ENCODE measurements around the gene PRRX2.

The PRRX2 gene

DNA sequence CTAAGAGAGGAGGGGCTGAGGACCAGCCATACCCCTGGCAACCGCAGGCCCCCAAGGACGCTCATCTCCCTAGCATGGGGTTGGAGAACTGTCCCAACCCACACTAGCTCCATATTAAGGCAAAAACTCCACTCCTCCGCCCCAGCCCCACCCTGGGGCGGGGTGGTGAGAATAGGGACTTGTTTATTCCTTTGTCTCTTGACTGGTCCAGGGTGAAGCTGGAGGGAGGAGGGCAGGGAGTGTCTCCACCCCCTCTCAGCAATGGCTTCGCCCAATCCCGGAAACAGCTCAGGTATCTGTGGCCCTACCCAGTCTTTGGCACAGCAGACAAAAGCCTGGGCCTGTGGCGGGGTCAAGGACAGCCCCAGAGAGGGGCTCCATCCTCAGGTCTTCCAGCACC, 16.9 kb downstream of the PRRX2 start:
- no peak for DNase-seq

DNA sequence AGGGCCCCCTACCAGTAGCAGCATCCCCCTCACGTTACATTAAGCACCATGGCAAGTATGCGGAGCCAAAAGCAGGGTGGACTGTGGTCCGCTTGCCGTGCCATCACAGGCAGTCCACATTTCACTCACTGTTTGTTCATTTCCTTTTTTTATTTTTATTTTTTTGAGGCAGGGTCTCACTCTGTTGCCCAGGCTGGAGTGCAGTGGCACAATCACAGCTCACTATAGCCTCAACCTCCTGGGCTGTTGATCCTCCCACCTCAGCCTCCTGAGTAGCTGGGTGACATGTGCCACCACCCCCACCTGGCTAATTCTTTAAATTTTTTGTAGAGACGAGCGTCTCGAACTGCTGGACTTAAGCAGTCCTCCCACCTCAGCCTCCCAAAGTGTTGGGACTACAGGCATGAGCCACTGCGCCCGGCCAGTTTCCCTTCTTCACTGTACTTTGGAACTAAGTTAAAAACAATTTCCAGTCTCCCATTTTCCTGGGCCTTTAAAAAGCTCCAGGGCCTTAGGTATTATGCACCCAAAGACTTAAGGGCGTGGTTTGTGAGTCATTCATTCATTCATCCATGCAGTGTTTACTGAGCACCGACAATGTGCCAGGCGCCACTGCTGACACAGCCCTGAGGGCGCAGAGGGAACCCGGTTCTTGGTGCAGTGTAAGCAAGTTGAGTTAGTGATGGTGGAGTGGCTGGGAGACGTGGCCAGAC, 19.9 kb downstream of the PRRX2 start:
- DNase-seq = peak; percentile 30

DNA sequence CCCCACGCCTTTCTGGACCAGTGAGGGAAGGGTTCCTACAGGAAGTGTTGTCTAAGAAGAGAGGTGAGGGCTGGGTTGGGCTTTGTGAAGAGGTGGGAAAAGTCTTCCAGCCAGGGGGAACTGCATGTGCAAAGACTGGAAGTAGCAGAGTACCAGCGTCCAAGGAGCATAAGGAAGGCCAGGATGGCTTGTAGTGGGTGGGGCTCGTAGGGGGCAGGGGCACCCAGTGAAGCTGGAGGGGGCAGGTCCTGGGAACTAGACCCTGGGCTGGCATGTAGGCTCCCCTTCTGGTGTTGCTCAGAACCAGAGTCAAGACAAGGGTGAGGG, 20.4 kb downstream of the PRRX2 start:
- DNase-seq = no peak

DNA sequence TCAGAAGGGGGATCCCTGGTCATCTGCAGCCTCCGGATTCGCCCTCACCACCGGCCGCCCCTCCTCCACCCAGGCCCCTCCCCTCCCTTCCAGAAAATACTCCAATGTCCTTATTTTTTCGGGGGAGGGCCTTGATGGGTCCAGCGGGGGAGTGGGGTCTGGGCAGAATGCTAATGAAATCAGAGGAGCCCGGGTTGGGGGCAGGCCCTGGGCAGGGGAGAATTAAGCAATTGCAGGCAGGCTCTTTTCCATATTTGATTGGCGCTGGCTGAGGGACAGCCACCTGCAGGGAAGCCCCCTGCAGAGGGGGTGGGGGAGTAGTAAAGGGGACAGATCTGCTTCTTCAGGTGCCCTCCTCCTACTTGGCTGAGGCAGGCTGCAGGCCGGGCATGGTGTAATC, 21.3 kb downstream of the PRRX2 start:
- DNase-seq = no peak

DNA sequence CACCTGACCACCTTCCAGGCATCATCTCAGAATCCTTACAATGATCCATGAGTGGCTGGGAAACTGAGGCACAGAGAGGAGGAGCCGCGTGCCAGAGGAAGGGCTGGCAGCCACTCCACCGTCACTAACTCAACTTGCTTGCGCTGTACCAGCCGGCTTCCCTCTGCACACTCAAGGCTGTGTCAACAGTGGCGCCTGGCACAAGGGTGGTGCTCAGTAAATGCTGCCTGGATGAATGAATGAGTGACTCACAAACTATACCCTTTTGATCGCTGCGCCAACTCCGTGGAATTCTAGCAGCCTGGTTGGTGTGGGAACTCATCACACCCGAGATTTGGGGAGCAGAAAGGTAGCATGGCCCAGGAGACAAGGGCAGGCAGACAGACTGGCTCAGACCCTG, 21.9 kb downstream of the PRRX2 start:
- DNase-seq = no peak

DNA sequence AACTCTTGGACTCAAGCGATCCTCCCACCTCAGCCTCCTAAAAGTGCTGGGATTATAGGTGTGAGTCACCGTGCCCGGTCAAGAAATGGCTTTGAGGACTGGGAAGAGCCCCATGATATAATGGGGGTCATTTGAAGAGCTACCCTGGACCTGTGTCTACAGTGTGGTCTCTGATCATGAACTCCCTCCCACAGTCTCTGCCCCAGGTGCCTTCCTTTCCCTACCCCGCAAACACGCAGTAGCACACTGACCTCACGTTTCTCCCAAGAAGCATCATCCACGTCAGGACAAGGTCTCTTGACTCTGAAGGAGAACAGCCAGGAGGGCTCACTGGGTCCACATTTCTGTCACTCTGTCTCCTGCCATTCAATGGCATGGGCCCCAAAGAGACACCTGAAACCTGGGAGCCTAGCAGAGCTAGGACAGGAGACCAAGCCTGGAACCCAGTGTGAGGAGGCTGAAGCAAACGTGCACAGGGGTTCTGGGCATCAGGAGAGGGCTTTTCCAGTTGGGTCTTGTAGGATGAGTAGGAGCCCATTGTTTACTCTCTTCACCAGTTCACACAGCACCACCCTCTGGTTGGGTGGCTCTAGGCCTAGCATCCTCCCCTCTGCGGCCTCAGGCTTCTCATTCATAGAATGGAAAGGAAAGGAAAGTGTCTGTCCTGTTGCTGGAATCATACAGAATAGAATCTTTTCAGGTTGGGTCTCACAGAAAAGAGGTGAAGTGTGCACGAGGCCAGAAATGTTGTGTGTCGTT, 23.0 kb downstream of the PRRX2 start:
- no peak for DNase-seq

DNA sequence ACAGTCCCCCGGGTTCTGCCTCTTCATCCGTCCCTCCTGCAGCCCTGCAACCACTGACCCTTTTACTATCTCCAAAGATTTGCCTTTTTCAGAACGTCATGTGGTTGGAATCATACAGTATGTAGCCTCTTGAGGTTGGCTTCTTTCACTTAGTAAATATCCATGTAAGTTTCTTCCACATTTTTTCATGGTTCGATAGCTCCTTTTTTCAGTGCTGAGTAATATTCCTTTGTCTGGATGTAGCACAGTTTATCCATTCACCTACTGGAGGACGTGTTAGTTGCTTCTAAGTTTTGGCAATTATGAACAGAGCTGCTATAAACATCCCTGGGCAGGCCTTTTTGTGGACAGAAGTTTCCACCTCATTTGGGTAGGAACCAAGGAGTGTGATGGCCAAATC, 27.1 kb downstream of the PRRX2 start:
- no peak for DNase-seq

DNA sequence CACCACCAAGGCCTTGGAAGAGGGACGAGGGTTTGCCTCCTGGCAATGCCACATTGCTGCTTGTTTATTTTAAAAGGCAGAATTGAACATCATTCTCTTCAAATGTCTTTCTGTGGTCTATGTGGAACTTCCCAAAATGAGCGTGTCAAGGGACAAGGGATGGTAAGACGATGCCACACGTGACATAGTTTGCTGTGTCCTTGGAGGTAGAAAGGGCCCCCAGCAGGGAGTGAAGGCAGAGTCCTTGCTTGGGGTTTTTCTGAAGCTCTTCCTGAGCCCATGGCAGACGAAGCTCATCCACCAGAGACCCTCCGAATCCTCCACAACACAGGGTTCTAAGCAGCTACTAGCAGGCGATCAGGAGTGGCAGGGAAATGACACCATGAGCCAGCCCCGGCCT, 28.3 kb downstream of the PRRX2 start:
- DNase-seq = no peak

DNA sequence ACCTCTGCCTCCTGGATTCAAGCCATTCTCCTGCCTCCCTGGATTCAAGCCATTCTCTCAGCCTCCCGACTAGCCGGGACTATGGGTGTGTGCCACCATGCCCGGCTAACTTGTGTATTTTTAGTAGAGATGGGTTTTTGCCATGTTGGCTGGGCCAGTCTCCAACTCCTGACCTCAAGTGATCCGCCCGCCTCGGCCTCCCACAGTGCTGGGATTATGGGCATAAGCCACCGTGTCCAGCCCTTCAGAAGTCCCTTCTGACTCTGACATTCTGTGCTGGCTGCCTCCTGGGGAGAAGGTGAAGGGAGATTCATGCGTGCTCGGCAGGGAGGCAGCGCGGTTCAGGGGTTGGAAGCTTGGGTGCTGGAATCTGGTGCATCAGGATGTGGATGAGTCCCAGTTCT, 28.8 kb downstream of the PRRX2 start:
- DNase-seq = no peak

DNA sequence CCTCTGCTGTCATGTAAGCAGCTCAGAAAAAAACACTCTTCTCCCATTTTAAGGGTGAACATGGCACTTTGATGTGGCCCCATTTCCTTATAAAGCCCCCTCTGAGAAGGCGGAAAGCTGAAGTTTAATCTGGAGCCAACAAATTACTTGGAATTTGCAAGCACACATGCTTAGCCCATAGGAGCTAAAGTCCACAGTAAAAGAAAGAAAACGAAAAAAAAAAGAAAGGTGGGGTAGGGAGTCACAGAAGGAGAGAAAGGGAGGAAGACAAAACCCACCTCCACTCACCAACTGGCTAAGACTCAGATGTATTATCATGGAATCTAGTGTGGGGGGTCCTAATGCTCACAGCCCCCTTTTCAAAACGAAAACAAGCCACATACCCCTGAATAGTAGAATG, 30.4 kb downstream of the PRRX2 start:
- no peak for DNase-seq

DNA sequence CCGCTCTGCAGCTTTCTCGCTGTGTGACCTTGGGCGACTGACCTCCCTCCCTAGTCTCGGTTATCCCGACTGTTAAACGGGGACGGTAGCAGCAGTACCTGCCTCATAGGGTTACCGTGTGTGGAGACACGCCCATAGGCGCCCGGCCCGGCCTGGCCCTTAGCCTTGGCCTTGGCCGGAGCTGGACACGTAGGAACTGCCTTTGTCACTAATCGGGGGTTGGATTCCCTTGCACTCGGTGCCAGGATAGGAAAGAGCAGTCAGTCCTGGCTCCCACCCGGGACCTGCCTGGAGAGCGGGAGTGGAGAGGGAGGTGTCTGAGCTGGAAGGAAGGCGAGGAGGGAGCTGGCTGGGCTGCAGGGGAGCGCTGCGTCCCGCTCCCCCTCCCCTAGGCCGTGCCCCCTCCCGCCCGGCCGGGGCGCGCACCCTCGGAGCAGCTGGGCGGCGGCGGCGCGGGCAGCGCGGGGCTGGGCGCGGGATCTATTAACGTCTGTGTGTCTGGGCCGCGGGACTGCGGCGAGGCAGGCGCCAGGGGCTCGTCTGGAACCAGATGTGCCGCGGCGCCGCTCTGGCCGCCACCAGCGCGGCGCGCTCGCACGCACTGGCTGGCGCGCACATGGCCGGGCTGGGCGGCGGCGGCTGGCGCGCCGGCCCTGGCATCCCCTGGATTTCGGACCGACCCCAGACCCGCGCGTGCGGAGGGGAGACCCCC, 31.7 kb downstream of the PRRX2 start:
- peak; percentile 77 for DNase-seq

DNA sequence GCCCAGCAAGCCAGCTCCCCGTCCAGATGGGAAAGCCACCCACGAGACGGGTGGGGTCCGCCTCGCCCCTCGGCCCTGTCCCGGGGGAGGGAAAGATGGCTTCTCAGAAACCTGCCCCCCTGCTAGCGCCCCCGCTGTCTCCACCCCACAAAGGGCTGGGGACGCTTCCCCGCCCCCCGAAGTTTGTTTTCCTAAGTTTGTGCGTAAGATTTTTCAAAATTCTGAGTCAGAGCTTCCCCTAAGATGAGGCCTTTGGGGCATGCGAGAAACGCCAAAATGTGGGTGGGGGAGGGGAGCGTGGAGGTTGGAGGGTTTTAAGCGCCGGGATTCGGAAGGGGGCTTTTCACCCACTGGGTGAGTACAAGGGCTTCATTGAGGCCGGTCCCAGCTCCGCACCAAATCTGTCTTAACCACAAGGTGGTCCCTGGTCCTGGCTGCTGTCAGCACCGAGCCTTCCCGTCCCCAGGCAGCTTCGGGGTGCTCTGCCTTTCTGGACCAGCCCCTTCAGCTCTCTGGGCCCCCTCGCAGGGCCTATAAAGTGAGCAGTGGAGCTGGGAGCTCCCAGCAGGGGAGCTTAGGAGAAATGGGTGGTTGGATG, 32.3 kb downstream of the PRRX2 start:
- no peak for DNase-seq

DNA sequence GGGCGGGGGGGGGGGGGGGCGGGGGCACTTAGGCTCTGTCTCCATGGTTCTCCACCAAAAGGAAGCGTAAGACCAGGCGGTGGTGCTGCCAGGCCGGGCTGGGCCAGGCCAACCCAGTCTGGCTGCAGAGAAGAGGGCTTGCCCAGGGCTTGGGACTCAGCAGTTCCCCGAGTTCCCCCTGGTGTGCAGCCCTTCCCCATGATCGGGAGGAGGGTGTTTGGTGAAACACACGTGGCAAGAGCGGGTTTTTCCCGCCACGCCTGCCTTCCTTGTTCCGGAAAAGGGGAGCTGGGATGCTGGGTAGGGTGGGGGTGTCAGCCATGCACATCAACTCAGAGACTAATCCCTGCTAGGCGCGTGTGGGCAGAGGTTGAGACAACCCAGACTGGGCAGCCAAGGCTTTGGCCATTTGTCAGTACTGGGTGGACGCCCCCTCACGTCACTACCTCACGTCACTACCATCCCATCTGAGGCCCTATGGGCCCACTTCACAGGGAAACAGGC, 32.9 kb downstream of the PRRX2 start:
- DNase-seq = no peak

DNA sequence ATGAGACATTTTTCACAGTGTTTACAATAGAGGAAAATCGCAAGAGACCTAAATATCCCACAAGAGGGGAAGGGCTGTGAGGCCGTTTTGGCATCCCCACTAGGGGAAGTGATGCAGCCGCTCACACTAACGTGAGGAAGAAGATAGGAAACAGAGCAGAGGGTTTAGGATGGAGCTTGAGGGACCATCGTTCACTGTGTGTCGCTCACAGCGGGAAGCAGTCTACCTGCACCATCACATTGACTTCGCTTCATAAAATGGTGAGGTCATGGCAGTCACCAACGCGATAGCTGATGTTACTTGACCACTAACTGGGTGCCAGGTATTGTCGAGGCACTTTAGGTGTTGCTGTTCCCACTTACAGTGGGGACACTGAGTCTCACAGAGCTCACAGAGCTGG, 35.6 kb downstream of the PRRX2 start:
- DNase-seq = no peak

DNA sequence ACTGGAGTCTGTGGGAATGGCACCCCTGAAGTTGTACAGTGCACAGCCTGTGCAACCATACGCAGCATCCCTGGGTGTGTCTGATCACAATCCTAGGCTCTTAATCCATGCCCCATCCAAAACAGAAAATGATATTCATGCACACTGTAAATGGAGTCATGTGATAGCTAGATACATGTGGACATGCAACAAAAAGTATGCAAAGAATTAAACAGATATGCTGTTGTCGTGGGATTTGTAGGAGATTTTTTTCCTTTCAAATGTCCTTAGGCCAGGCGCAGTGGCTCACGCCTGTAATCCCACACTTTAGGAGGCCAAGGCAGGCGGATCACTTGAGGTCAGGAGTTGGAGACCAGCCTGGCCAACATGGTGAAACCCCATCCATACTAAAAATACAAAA, 36.1 kb downstream of the PRRX2 start:
- no peak for DNase-seq

DNA sequence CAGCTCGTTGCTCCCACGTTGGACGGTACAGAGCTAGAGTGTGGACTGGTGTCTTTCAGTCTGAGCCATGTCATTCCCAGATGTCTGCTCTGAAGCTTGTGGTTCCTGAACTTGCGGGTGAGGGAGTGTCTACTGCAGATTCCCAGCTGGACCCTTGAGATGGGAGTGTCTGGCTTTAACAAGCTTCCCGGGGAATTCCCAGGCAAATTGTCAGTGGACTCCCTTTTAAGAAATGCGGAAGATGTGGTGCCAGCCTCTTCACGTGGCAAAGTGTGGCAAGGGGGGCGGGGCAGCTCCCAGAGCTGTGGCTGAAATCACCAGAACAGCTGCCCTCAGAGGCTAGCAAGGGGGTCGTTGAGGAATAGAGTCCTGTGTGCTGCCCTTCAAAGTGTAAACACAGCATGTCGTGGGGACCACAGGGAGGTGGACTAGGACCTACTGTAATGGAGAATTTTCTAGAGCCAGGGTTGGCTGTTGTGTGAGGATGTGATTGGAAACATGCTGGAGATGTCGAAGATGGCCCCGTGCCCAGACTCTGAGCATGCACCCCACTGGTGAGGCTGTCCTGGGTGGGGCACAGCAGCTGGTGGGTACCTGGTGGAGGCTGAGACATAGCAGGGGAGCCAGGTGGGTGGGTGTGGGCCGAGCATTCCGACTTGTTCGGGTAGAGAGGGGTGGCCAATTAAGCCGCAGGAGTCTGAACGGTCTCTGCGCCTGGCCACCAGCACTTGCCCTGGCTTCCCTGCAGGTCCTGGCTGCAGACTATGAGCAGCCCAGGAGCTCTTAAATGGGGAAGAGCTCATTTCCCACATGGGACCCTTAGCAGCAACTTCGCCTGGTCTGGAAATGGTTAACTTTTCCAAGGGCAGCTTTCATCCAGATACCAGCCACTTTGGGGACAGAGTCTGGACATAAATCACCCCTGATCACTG, 37.4 kb downstream of the PRRX2 start:
- peak; percentile 48 for DNase-seq

DNA sequence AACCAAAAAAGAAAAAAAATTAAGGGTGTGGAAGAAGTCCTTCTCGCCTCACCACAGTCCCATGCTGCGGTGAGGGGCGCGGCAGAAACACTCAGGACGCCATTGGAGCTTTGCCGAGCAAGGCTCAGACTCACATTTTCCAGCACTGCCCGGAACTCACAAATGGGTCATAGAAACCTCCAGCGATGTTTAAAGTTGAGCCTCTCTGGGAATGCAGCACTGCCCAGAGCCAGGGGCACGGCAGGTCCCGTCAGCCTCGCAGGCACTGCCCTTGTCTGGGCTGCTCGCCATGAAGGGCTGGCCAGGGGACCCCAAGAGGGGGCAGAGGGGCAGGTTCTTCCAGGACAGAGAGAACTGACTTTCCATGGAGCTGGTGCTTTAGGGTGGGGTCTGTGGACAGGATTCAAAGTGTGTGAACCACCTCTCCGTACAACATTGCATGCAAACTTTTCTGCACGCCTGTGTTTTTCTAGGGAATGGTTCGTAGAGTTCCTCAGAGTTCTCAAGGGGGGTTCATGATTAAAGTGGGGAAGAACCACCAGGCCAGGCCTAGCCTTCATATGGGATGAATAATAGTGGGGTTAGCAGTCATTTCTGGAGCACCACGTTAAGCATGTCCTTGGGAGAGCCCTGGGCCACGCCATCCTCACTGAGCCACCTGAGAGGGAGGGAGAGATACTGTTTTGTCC, 38.4 kb downstream of the PRRX2 start:
- no peak for DNase-seq

DNA sequence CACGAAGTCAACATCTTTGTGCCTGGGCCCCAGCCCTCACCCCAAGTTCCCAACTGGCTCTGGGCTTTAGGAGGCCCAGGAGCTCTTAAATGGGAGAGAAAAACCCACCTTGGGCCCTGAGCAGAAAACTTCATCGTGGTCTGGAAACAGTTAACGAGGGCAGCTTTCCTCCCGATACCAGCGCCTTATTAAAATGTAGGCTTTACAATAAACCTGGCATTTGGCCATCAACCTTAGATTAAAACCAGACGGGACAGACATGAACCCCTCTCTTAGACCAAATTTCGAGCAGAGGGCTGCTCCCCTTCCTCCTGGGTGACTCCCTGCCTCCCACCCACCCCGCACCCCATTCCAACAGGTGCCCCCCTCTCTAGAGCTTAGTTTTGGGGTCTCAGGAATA, 39.4 kb downstream of the PRRX2 start:
- no peak for DNase-seq

DNA sequence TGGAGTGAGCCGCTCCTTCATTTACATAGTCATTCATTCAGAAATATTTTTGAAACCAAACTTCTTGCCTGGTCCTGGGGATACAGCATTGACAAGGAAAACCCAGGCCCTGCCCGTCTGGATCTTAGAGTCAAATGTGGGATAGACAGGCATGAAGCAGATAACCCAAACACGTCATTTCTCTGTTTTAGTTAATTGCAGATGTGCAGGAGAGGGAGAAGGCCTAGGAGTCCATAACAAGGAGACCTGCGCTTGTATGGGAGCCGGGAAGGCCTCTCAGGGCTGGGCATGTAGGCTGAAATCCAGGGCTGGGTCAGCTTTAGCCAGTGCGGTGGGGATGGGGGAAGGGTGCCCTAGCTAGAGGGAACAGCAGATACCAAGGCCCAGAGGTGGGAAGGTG, 43.3 kb downstream of the PRRX2 start:
- no peak for DNase-seq

DNA sequence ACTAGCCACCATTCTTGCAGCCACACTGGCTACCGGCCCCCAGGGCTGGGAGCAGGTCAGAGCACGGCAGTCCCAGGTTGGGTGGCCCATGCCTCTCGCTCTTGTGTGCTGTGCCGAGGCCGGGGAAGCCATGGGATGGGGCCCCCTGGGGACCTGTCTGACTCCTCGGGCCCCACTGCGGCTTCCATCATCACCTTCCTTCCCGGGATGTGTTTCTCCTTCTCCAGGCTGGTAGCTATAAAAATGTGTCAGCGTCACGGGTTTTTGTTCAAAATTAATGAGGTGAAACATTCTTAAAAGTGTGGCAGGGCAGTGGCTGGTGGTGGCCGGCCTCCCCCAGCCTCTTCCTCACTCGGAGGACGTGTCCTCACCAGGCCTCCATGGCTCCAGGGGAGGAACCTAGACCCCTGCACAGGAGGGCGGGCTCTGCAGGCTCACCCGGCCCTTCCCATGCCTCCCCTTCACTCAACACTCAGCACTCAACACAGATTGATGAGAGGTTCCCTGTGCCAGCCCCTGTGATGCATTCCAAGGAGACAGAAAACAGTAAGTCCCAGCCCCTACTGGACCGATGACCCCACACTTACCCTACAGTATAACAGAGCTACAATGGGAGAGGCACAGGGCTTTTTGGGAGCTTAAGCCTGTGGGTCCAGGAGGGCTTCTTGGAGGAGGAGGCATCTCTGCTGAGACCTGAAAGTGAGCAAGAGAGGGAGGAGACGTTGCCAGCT, 44.2 kb downstream of the PRRX2 start:
- DNase-seq = no peak

DNA sequence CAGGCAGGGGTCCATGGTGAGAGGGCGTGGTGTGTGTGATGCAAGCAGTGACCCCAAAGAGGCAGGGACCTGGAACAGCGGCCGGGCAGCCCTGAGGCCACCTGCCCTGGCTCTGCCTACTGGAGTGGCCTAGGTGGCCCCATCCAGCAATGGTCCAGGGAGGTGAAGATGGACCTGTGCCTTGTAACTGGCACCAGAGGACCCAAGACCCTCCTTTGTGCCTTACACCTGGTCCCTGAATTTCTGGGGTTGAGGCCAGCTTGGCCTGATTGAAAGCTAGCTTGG, 44.7 kb downstream of the PRRX2 start:
- no peak for DNase-seq

Data from NCI-H69 (cell line).